H1 (cell line): ENCODE measurements around the gene PRDX5. TPM values are rescaled to one million over a fixed set of nuclear protein-coding genes. Genes with fewer than 3 reads are reported as not detected.

Experiments used
- CTCF ChIA-PET: fragments of 300-600 bp; sonication (Branson Sonifier 250); formaldehyde crosslinking; loops from one replicate; lab custom pipeline; 2021; ENCODE audit not compliant: partially characterized antibody; lab: Charles Lee
- POLR2A ChIA-PET: fragments of 300-600 bp; sonication (Branson Sonifier 250); formaldehyde crosslinking; loops from one replicate; lab custom pipeline; 2021; ENCODE audit warnings: inconsistent platforms; ENCODE audit not compliant: partially characterized antibody; lab: Charles Lee
- DNase-seq, 2 experiments: peaks; one replicate each; pipeline versions ENCODE4 v3.0.0 to v3.0.0-alpha.2; 2010 to 2022; ENCODE audit warnings: low spot score in 2 of 2, low read depth in 1 of 2, mixed read lengths in 1 of 2
- FAIRE-seq: peaks from 2 replicates; lab custom pipeline; 2011; peaks lifted over from hg19 to GRCh38; lab: Jason Lieb, UNC
- H2AFZ ChIP-seq: 2 replicates; pipeline ENCODE4 v1.8.1; 2012; ENCODE audit warnings: low read length, inconsistent platforms
- H2AK5ac ChIP-seq: 2 replicates; pipeline ENCODE4 v1.6.1; 2013; ENCODE audit warnings: low read depth, low read length
- H2BK120ac ChIP-seq: replicated peaks from 2 replicates; pipeline ENCODE3; 2013; ENCODE audit warnings: low read depth, low read length, inconsistent platforms
- H2BK12ac ChIP-seq: 2 replicates; pipeline ENCODE4 v1.6.1; 2013; ENCODE audit warnings: low read depth, low read length
- H2BK15ac ChIP-seq: 2 replicates; pipeline ENCODE4 v1.6.1; 2013; ENCODE audit warnings: low read length
- H2BK20ac ChIP-seq: 2 replicates; pipeline ENCODE4 v1.6.1; 2013; ENCODE audit warnings: low read length
- H2BK5ac ChIP-seq: 2 replicates; pipeline ENCODE4 v1.6.1; 2013; ENCODE audit warnings: low read depth, low read length
- H3K14ac ChIP-seq: 2 replicates; pipeline ENCODE4 v1.6.1; 2013; ENCODE audit warnings: inconsistent platforms; ENCODE audit not compliant: insufficient read length
- H3K18ac ChIP-seq: 2 replicates; pipeline ENCODE4 v1.6.1; 2013; ENCODE audit warnings: low read length; ENCODE audit errors: extremely low read depth
- H3K23ac ChIP-seq: 2 replicates; pipeline ENCODE4 v1.6.1; 2013; ENCODE audit warnings: inconsistent platforms; ENCODE audit not compliant: insufficient read length
- H3K23me2 ChIP-seq: 2 replicates; pipeline ENCODE4 v1.6.1; 2013; ENCODE audit warnings: low read depth, low read length
- H3K27ac ChIP-seq: 2 replicates; pipeline ENCODE4 v1.6.1; 2011; ENCODE audit warnings: low read depth, low read length, inconsistent platforms
- H3K27me3 ChIP-seq, 4 experiments: replicated peaks in 1 of 4; 1 replicate in 1 of 4; 2 replicates in 3 of 4; pipeline versions ENCODE4 v1.6.1 to v1.8.1; 2011 to 2013; ENCODE audit warnings: low read length in 3 of 4, mild to moderate bottlenecking in 3 of 4, inconsistent platforms in 2 of 4, mixed read lengths in 2 of 4, moderate library complexity in 1 of 4; ENCODE audit not compliant: control insufficient read depth in 3 of 4, insufficient read depth in 3 of 4; ENCODE audit errors: extremely low read depth in 1 of 4
- H3K36me3 ChIP-seq, 4 experiments: 2 replicates each; pipeline versions ENCODE4 v1.6.1 to v1.8.1; 2011 to 2013; ENCODE audit warnings: mild to moderate bottlenecking in 4 of 4, low read length in 3 of 4, moderate library complexity in 2 of 4, control low read depth in 1 of 4, inconsistent platforms in 1 of 4; ENCODE audit not compliant: insufficient read depth in 4 of 4, control insufficient read depth in 2 of 4
- H3K4ac ChIP-seq: replicated peaks from 2 replicates; pipeline ENCODE3; 2013; ENCODE audit warnings: low read length, low read depth, mixed read lengths, inconsistent platforms; ENCODE audit not compliant: insufficient read length
- H3K4me1 ChIP-seq, 4 experiments: replicated peaks in 1 of 4; 1 replicate in 1 of 4; 2 replicates in 3 of 4; pipeline versions ENCODE4 v1.6.1 to v1.8.1; 2011 to 2013; ENCODE audit warnings: low read length in 3 of 4, inconsistent platforms in 2 of 4, mixed read lengths in 1 of 4; ENCODE audit not compliant: insufficient read depth in 4 of 4, control insufficient read depth in 3 of 4
- H3K4me2 ChIP-seq, 2 experiments: 2 replicates each; pipeline versions ENCODE4 v1.6.1 to v1.8.1; 2011 to 2013; ENCODE audit warnings: low read depth in 2 of 2, low read length in 2 of 2, control low read depth in 1 of 2, inconsistent platforms in 1 of 2, mild to moderate bottlenecking in 1 of 2; ENCODE audit not compliant: insufficient read depth in 1 of 2
- H3K4me3 ChIP-seq, 4 experiments: fragments of 200-600, 300-600 bp in 1 of 4; sonication (generic), shearing (Covaris generic), sonication (Bioruptor Twin) in 1 of 4; 2 replicates each; pipeline versions ENCODE4 v1.5.1 to v1.8.1; 2011 to 2016; ENCODE audit warnings: low read length in 4 of 4, low read depth in 3 of 4, control low read depth in 2 of 4, inconsistent platforms in 2 of 4, mild to moderate bottlenecking in 2 of 4, mixed read lengths in 1 of 4, moderate library complexity in 1 of 4; ENCODE audit not compliant: insufficient read depth in 2 of 4; ENCODE audit errors: extremely low read depth in 1 of 4
- H3K56ac ChIP-seq: replicated peaks from 2 replicates; pipeline ENCODE3; 2013; ENCODE audit warnings: low read depth, mild to moderate bottlenecking, mixed read lengths, low read length, inconsistent platforms; ENCODE audit not compliant: insufficient read length
- H3K79me1 ChIP-seq: 2 replicates; pipeline ENCODE4 v1.6.1; 2013; ENCODE audit warnings: low read depth, low read length, control low read depth
- H3K79me2 ChIP-seq, 2 experiments: 2 replicates each; pipeline versions ENCODE4 v1.6.1 to v1.8.1; 2012 to 2013; ENCODE audit warnings: low read length in 2 of 2, mild to moderate bottlenecking in 2 of 2, inconsistent platforms in 1 of 2; ENCODE audit not compliant: insufficient read depth in 2 of 2, control insufficient read depth in 1 of 2
- H3K9ac ChIP-seq, 4 experiments: replicated peaks in 1 of 4; 1 replicate in 1 of 4; 2 replicates in 3 of 4; pipeline versions ENCODE4 v1.6.1 to v1.8.1; 2011 to 2013; ENCODE audit warnings: low read depth in 3 of 4, low read length in 3 of 4, control low read depth in 2 of 4, mild to moderate bottlenecking in 2 of 4, moderate library complexity in 2 of 4, inconsistent platforms in 1 of 4; ENCODE audit errors: extremely low read depth in 1 of 4
- H3K9me3 ChIP-seq, 2 experiments: 2 replicates each; pipeline versions ENCODE4 v1.6.1 to v1.8.1; 2012 to 2013; ENCODE audit warnings: mild to moderate bottlenecking in 2 of 2, moderate library complexity in 2 of 2, control low read depth in 1 of 2, inconsistent platforms in 1 of 2, low read depth in 1 of 2, low read length in 1 of 2, mixed read lengths in 1 of 2; ENCODE audit not compliant: insufficient read depth in 2 of 2
- H4K20me1 ChIP-seq, 2 experiments: replicated peaks in 1 of 2; 2 replicates each; pipeline versions ENCODE3 to v1.8.1; 2011 to 2013; ENCODE audit warnings: inconsistent platforms in 2 of 2, low read length in 2 of 2, mild to moderate bottlenecking in 1 of 2; ENCODE audit not compliant: insufficient read depth in 2 of 2, control insufficient read depth in 1 of 2
- H4K5ac ChIP-seq: 2 replicates; pipeline ENCODE4 v1.6.1; 2013; ENCODE audit warnings: low read length, low read depth, mixed read lengths, inconsistent platforms; ENCODE audit not compliant: insufficient read length
- H4K8ac ChIP-seq: 2 replicates; pipeline ENCODE4 v1.8.0; 2013; ENCODE audit warnings: mild to moderate bottlenecking, moderate library complexity, low read length, inconsistent platforms; ENCODE audit not compliant: insufficient read depth; ENCODE audit errors: extremely low read depth
- H4K91ac ChIP-seq: replicated peaks from 2 replicates; pipeline ENCODE3; 2013; ENCODE audit warnings: low read length, mixed read lengths, inconsistent platforms; ENCODE audit not compliant: insufficient read length
- ASH2L ChIP-seq: fragments of 200-600, 300-600 bp; sonication (generic); IDR thresholded peaks from one replicate; pipeline ENCODE4 v1.7.1; 2017; ENCODE audit warnings: low read length
- CEBPB ChIP-seq: IDR thresholded peaks from 2 replicates; pipeline ENCODE4 v1.6.1; 2012; ENCODE audit warnings: low read depth, low read length
- EGR1 ChIP-seq: IDR thresholded peaks from 2 replicates; pipeline ENCODE4 v1.6.1; 2011; ENCODE audit warnings: low read depth, low read length, borderline replicate concordance
- FOSL1 ChIP-seq: IDR thresholded peaks from 2 replicates; pipeline ENCODE4 v1.6.1; 2011; ENCODE audit warnings: mild to moderate bottlenecking, low read depth, low read length, moderate library complexity; ENCODE audit not compliant: insufficient read depth
- GABPA ChIP-seq: IDR thresholded peaks from 2 replicates; pipeline ENCODE4 v1.6.1; 2011; ENCODE audit warnings: mild to moderate bottlenecking, low read length, moderate library complexity, borderline replicate concordance; ENCODE audit not compliant: insufficient read depth
- JUN ChIP-seq: IDR thresholded peaks from 2 replicates; pipeline ENCODE4 v1.6.1; 2011; ENCODE audit warnings: low read depth, mild to moderate bottlenecking, improper control_type of control experiment, low read length
- KDM1A ChIP-seq: fragments of 200-600, 300-600 bp; sonication (generic); IDR thresholded peaks from 2 replicates; pipeline ENCODE4 v1.7.1; 2016; ENCODE audit warnings: mild to moderate bottlenecking, low read length, borderline replicate concordance
- KDM4A ChIP-seq: IDR thresholded peaks from one replicate; pipeline ENCODE4 v1.7.1; 2012; ENCODE audit warnings: low read depth, mild to moderate bottlenecking, moderate library complexity, low read length, inconsistent platforms; ENCODE audit not compliant: severe bottlenecking
- NRF1 ChIP-seq: IDR thresholded peaks from 2 replicates; pipeline ENCODE4 v1.6.1; 2011; ENCODE audit warnings: mild to moderate bottlenecking, low read depth, low read length, improper control_type of control experiment
- SUZ12 ChIP-seq: fragments of 200-600 bp; sonication (generic); IDR thresholded peaks from 2 replicates; pipeline ENCODE4 v1.6.1; 2012; ENCODE audit warnings: mild to moderate bottlenecking, inconsistent platforms, low read length, moderate library complexity, mixed read lengths
- TAF1 ChIP-seq: IDR thresholded peaks from 2 replicates; pipeline ENCODE4 v1.6.1; 2011; ENCODE audit warnings: mild to moderate bottlenecking, low read depth, low read length
- WGBS, 2 experiments: shearing (Covaris generic) in 1 of 2; methylation state at CpG; one replicate each; pipeline versions ENCODE4 v1.1.6 to v1.1.7; 2013 to 2015; ENCODE audit warnings: low lambda C conversion rate in 2 of 2, mixed read lengths in 2 of 2, inconsistent platforms in 1 of 2, low coverage in 1 of 2, missing lambda C conversion rate in 1 of 2; ENCODE audit not compliant: insufficient replicate concordance in 2 of 2, insufficient coverage in 1 of 2, insufficient read length in 1 of 2; ENCODE audit errors: extremely low coverage in 1 of 2, missing lambda C conversion rate in 1 of 2; 5-methylcytosine and 5-hydroxymethylcytosine counted together
- polyA plus RNA-seq, 7 experiments: library from polyadenylated mRNA; depleted of rRNA in 3 of 7; stranded (reverse) in 5 of 7; unstranded in 2 of 7; fragments of >200 nt in 5 of 7; fragments of 200-250 nt in 2 of 7; gene quantifications; 1 replicate in 5 of 7; 2 replicates in 1 of 7; 4 replicates in 1 of 7; pipeline versions ENCODE4 v1.2.1 to v1.2.3, GENCODE V29; 2011 to 2013; ENCODE audit warnings: missing spikeins in 2 of 7, mixed read lengths in 2 of 7
- total RNA-seq: library from RNA; stranded (reverse); fragmentation: NEBNext Ultra II Directional; extraction: Animal tissue kit (Norgen Biotek cat#: 25700); gene quantifications from 2 replicates; pipeline ENCODE4 v1.2.1, GENCODE V29; 2021

PRDX5 gene
- total and polyA plus RNA-seq, 2 of the 8 experiments (the other 6 are each of a cell fraction or from before 2014, with no cell fraction given), result 201 to 582 TPM

- H3K4me2 ChIP-seq, result peak overlapping the region; percentile 57 to 63
- peaks cover 0 to 4% (median 0%) of the 10 kb centered on the region in 4 experiments; a peak in 1 of 8 replicates for H3K36me3 ChIP-seq
- H3K4me3 ChIP-seq, result peak overlapping the region in 2 of 4 experiments; percentile 6 to 47; a peak in 3 of 8 replicates
- H3K18ac ChIP-seq, result no peak overlapping the region
- H3K9ac ChIP-seq, result no peak overlapping the region
- H2BK20ac ChIP-seq, result peak overlapping the region; percentile 61; the same call in 1 of the 2 replicates
- H2AK5ac ChIP-seq, result no peak overlapping the region; the same call in 1 of the 2 replicates
- peaks cover 0 to 27% (median 14%) of the 10 kb centered on the region in 4 experiments; a peak in 5 of 7 replicates for H3K4me1 ChIP-seq
- WGBS, 2 experiments, result 26% methylated on average over 31 of the region's 34 CpGs; no CpG with 5 or more reads in 1 of the 2 experiments
- peak in 1 of 2 experiments; percentile 67 for DNase-seq
- no peak overlapping the region for H2BK5ac ChIP-seq
- ChIA-PET CTCF (interaction anchor here (0.8 to 2.6 kb wide), 7 partner anchors 12 to 279 kb away, joined by 3 to 10 read pairs (median 3); partner anchors contain the start of genes BAD, GPR137 and TRMT112), POLR2A (interaction anchor here (0.5 to 1.9 kb wide), 10 partner anchors 12 to 65 kb away, joined by 3 to 14 read pairs (median 4); partner anchors contain the start of genes BAD, GPR137, PRDX5 and TRMT112)
- H4K5ac ChIP-seq, result no peak overlapping the region
- no peaks in the 10 kb centered on the region for H3K79me2 ChIP-seq
- peaks cover 78 to 99% (median 90%) of the 10 kb centered on the region in 4 experiments for H3K27me3 ChIP-seq
- no peak overlapping the region; the same call in 1 of the 2 replicates for H2AFZ ChIP-seq
- H4K8ac ChIP-seq, result no peak overlapping the region
- H4K91ac ChIP-seq, result peak overlapping the region; percentile 65
- no peaks in the 10 kb centered on the region; a peak in 1 of 4 replicates for H3K9me3 ChIP-seq
- no peak for FAIRE-seq
- peaks cover 0 to 17% of the 10 kb centered on the region in 2 experiments for H4K20me1 ChIP-seq
- no peak overlapping the region for H3K4ac ChIP-seq
- H2BK12ac ChIP-seq, result peak overlapping the region; percentile 60; the same call in 1 of the 2 replicates
- H3K79me1 ChIP-seq, result no peaks in the 10 kb centered on the region
- H3K14ac ChIP-seq, result no peak overlapping the region
- H2BK120ac ChIP-seq, result no peak overlapping the region
- H3K23ac ChIP-seq, result no peak overlapping the region
- no peak overlapping the region for H3K56ac ChIP-seq
- no peak overlapping the region for H3K27ac ChIP-seq
- peaks cover 7% of the 10 kb centered on the region; the same call in 1 of the 2 replicates for H3K23me2 ChIP-seq
- H2BK15ac ChIP-seq, result no peak overlapping the region
- TF ChIP-seq FOSL1 (no peak), JUN (no peak), EGR1 (no peak), SUZ12 (peak; percentile 63), TAF1 (no peak), CEBPB (no peak), KDM4A (peak; percentile 63), GABPA (no peak), ASH2L (peak; percentile 16), NRF1 (no peak), KDM1A (no peak)
These were observed 20.9 kb upstream of the PRDX5 start for GRCh38 chr11:64296830-64297698.
